Prostate gland (tissue), 2 donors: ENCODE measurements around the gene ETV3L. TPM values are rescaled to one million over a fixed set of nuclear protein-coding genes. Genes with fewer than 3 reads are reported as not detected.

Source experiments
- DNase-seq: peaks from one replicate; pipeline ENCODE4 v3.0.0-alpha.2; 2019; ENCODE audit warnings: low spot score
- H3K27ac ChIP-seq, 2 donors: fragments of 200-600 bp; sonication (generic); 2 replicates each; pipeline ENCODE4 v1.5.1; 2017 to 2019
- H3K27me3 ChIP-seq: fragments of 200-600 bp; sonication (generic); replicated peaks from 2 replicates; pipeline ENCODE4 v1.5.1; 2019; ENCODE audit not compliant: insufficient read depth
- H3K36me3 ChIP-seq, 2 donors: fragments of 200-600 bp; sonication (generic); 1 replicate in 1 of 2; 2 replicates in 1 of 2; pipeline versions ENCODE4 v1.5.1 to v1.8.1; 2017 to 2019
- H3K4me1 ChIP-seq: fragments of 200-600 bp; sonication (generic); replicated peaks from 2 replicates; pipeline ENCODE4 v1.5.1; 2019
- H3K4me3 ChIP-seq, 2 donors: fragments of 200-600 bp; sonication (generic); 2 replicates each; pipeline ENCODE4 v1.5.1; 2017 to 2019
- H3K9me3 ChIP-seq: fragments of 200-600 bp; sonication (generic); 2 replicates; pipeline ENCODE4 v1.5.1; 2017
- CTCF ChIP-seq, 4 experiments: fragments of 200-600 bp in 2 of 4; fragments of 450-650 bp in 2 of 4; sonication (generic) in 2 of 4; IDR thresholded peaks; 1 replicate in 3 of 4; 2 replicates in 1 of 4; pipeline ENCODE4 v1.5.1; 2016 to 2019; ENCODE audit warnings: antibody characterized with exemption in 4 of 4, mild to moderate bottlenecking in 2 of 4, moderate library complexity in 2 of 4
- POLR2A ChIP-seq: fragments of 450-650 bp; IDR thresholded peaks from one replicate; pipeline ENCODE4 v1.6.1; 2016; ENCODE audit warnings: antibody characterized with exemption, mild to moderate bottlenecking
- POLR2AphosphoS5 ChIP-seq: sonication (generic); formaldehyde crosslinking; IDR thresholded peaks from one replicate; pipeline ENCODE4 v1.6.1; 2017; ENCODE audit warnings: antibody characterized with exemption
- whole genome bisulfite sequencing: methylation state at CpG from one replicate; pipeline ENCODE4 v1.1.5; 2018; 5-methylcytosine and 5-hydroxymethylcytosine counted together
- intact Hi-C: fragments of 100-400 bp; cut with DNase I; formaldehyde crosslinking; loops from one replicate; pipeline ENCODE4 v1.14.2; 2022
- total RNA-seq, 2 donors: library from RNA; depleted of rRNA; stranded (reverse); fragments of >200 nt; gene quantifications; one replicate each; pipeline ENCODE4 v1.1.0, GENCODE V29; 2016

The ETV3L gene
- total RNA-seq, 2 donors from 2014 or later, result not detected

GRCh38 chr1:157119008-157119407 lies 19.4 kb upstream of the ETV3L start:
- Histone ChIP-seq H3K36me3 (no peaks in the 10 kb centered on the region), H3K4me3 (no peak overlapping the region), H3K27ac (no peak overlapping the region), H3K27me3 (no peaks in the 10 kb centered on the region), H3K4me1 (no peaks in the 10 kb centered on the region), H3K9me3 (no peaks in the 10 kb centered on the region)
- TF ChIP-seq CTCF (IDR thresholded peaks at IDR 0.05), result no peak
- TF ChIP-seq POLR2A, result no peak
- no peak for TF ChIP-seq POLR2AphosphoS5
- intact Hi-C loops, result no loop called here
- WGBS, result 87% methylated on average over 9 of the region's 9 CpGs
- DNase-seq, result no peak

- no peaks in the 10 kb centered on the region for H3K4me1 ChIP-seq
- H3K27ac ChIP-seq, result no peak overlapping the region
- no peaks in the 10 kb centered on the region for H3K36me3 ChIP-seq
- no peak overlapping the region for H3K4me3 ChIP-seq
- no peaks in the 10 kb centered on the region for H3K27me3 ChIP-seq
- 51% methylated on average over 4 of the region's 4 CpGs for WGBS
- intact Hi-C loops, result no loop called here
- no peaks in the 10 kb centered on the region for H3K9me3 ChIP-seq
- no peak for TF ChIP-seq POLR2AphosphoS5
- TF ChIP-seq CTCF (IDR thresholded peaks at IDR 0.05), result no peak
- TF ChIP-seq POLR2A, result no peak
- no peak for DNase-seq
Measured at GRCh38 chr1:157117527-157118057, 18.0 kb upstream of the ETV3L start.

- TF ChIP-seq POLR2A (no peak), CTCF (IDR thresholded peaks at IDR 0.05) (no peak), POLR2AphosphoS5 (no peak)
- no peaks in the 10 kb centered on the region for H3K9me3 ChIP-seq
- no peak for DNase-seq
- no peaks in the 10 kb centered on the region for H3K27me3 ChIP-seq
- H3K4me3 ChIP-seq, result no peak overlapping the region
- intact Hi-C loops, result no loop called here
- H3K27ac ChIP-seq, result no peak overlapping the region
- no peaks in the 10 kb centered on the region for H3K4me1 ChIP-seq
- no peaks in the 10 kb centered on the region for H3K36me3 ChIP-seq
Measured at GRCh38 chr1:157116737-157117103, 17.1 kb upstream of the ETV3L start.

GRCh38 chr1:157115851-157116736 lies 16.5 kb upstream of the ETV3L start:
- intact Hi-C loops, result no loop called here
- H3K36me3 ChIP-seq, result no peaks in the 10 kb centered on the region
- 72% methylated on average over 16 of the region's 16 CpGs for WGBS

More at GRCh38 chr1:157115851-157116736, 16.5 kb upstream of the ETV3L start:
- TF ChIP-seq POLR2AphosphoS5 (no peak), CTCF (IDR thresholded peaks at IDR 0.05) (no peak), POLR2A (no peak)
- H3K4me1 ChIP-seq, result no peaks in the 10 kb centered on the region
- H3K27ac ChIP-seq, result no peak overlapping the region
- H3K4me3 ChIP-seq, result no peak overlapping the region
- no peaks in the 10 kb centered on the region for H3K27me3 ChIP-seq
- no peaks in the 10 kb centered on the region for H3K9me3 ChIP-seq
- no peak for DNase-seq
